Measurements from ENCODE around the gene HOXA13.

The HOXA13 gene

DNA sequence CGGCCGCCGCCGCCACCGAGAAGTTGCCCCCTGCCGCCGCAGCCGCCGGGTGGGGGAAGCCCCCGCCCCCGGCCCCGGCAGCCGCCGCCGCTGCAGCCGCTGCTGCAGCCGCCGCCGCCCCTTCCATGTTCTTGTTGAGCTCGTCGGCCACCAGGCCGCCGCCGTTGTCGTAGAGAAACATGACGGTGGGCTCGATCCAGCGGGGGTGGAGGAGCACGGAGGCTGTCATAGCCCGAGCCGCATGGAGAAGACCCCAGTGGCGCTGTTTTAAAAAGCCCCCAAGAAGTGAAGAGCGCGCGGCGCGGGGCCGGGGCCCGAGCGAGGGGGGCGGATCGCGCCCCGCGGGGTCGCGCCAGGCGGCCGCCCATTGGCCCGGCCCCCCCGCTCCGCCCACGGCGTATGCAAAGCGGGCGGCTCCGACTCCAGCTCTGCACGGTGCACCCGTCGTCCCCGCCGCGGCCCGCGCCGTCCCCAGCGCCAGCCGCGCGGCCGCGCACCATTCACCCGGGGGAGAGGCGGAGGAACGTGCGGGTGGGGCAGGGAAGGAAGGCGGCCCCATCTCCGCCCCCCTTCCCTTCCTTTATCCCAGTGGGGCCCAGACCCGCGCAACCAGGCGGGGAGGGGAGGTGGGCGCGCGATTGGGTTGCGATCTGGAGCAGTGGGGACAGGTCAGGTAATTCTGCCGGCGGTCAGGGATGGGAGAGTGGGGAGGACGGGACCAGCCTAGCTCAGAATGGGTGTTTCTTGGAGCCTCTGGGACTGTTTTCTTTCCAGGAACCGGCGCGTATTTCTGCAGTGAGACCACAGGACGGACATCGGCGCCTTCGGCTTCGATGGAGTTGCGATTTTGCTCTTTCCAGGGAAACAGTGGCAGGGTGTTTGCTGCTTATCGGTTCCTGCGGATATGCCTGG, at the start of gene HOXA13:
Gene HOXA13 (minus strand): TSS at position 243 of the 912 bp plus-strand sequence. CDS start 14 bp downstream, at position 229.
- H3K4me3 Mint-ChIP-seq: peak within 1 kb of the TSS; percentile 78
- peaks cover 46% of the 10 kb centered on the region for H3K4me1 Mint-ChIP-seq
- H3K36me3 Mint-ChIP-seq (ENCODE audit: insufficient read depth): peaks cover 17% of the 10 kb centered on the region
- no peaks in the 10 kb centered on the region for H3K9me3 Mint-ChIP-seq
- peaks cover 99% of the 10 kb centered on the region for H3K27me3 Mint-ChIP-seq
- ATAC-seq (replicated peaks; ENCODE audit: extremely low read depth, poor library complexity, severe bottlenecking) (peak; percentile 44), DNase-seq (ENCODE audit: low spot score in 2 of 2) (no peak)
- H3K27ac Mint-ChIP-seq (ENCODE audit: low read depth): no peak within 1 kb of the TSS

DNA sequence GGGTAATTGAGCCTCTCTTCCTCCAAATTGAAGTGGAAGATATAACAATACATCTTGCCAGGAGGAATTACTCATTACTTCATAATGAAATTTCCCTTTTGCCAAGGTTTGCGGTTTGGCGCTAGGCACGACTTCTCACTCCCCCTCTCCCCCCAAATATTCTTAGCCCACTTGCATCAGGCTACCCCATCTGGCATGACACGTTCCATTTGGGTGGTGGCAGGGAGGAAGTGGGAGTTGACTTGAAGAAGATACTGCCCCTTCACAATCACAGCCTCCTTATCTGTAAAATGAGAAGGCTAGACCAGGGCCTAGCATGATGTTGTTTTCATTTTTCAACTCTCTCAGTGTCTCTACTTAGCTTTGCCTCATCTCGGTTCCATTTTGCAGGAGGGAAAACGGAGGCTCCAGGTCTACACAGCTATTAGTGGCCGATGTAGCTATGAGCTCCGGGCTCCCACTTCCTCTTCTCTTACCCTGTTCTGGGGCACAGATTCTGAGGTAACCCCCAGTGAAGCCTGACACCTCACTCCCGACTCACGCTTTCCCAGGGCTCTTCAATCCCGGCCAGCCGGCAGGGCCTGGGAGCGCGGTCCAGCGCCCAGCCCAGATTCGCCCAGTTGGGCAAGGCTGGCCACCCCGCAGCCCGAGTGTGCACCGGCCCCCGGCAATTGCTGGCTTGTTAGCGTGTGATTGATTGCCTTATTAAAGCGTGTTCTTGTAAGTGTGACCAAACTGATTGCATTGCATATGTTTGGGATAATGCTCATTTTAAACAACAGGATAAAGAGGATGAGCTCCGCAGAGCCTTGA, 49.2 kb upstream of the HOXA13 start:
- no peak for ATAC-seq (replicated peaks; ENCODE audit: extremely low read depth, poor library complexity, severe bottlenecking)
- Mint-ChIP-seq H3K36me3 (ENCODE audit: insufficient read depth) (peaks cover 4% of the 10 kb centered on the region), H3K27me3 (peaks cover 91% of the 10 kb centered on the region), H3K4me3 (no peak overlapping the region), H3K9me3 (no peaks in the 10 kb centered on the region), H3K27ac (ENCODE audit: low read depth) (no peak overlapping the region), H3K4me1 (peaks cover 11% of the 10 kb centered on the region)
- DNase-seq (ENCODE audit: low spot score in 2 of 2): no peak

DNA sequence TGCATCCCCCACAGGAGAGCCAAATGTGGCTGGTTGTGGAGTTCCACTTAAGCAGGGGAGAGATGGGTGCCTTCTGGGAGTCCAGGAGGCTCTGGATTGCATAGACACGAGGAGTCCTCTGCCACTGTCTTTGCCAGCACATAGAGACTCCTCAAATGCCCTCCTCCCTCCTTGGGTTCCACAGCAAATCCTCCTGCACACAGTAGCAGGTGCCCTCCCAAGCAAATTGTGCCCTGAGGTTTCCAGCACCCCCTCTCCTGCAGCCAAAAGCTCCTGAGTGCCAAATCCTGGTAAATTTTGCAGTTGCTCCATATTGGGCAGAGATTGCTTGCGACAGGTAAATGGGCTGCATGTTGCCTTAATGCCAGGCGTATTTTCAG, 48.5 kb upstream of the HOXA13 start:
- Mint-ChIP-seq H3K9me3 (no peaks in the 10 kb centered on the region), H3K27me3 (peaks cover 91% of the 10 kb centered on the region), H3K36me3 (ENCODE audit: insufficient read depth) (peaks cover 6% of the 10 kb centered on the region), H3K27ac (ENCODE audit: low read depth) (no peak overlapping the region), H3K4me1 (peaks cover 11% of the 10 kb centered on the region), H3K4me3 (no peak overlapping the region)
- ATAC-seq (replicated peaks; ENCODE audit: extremely low read depth, poor library complexity, severe bottlenecking) (no peak), DNase-seq (ENCODE audit: low spot score in 2 of 2) (no peak)

DNA sequence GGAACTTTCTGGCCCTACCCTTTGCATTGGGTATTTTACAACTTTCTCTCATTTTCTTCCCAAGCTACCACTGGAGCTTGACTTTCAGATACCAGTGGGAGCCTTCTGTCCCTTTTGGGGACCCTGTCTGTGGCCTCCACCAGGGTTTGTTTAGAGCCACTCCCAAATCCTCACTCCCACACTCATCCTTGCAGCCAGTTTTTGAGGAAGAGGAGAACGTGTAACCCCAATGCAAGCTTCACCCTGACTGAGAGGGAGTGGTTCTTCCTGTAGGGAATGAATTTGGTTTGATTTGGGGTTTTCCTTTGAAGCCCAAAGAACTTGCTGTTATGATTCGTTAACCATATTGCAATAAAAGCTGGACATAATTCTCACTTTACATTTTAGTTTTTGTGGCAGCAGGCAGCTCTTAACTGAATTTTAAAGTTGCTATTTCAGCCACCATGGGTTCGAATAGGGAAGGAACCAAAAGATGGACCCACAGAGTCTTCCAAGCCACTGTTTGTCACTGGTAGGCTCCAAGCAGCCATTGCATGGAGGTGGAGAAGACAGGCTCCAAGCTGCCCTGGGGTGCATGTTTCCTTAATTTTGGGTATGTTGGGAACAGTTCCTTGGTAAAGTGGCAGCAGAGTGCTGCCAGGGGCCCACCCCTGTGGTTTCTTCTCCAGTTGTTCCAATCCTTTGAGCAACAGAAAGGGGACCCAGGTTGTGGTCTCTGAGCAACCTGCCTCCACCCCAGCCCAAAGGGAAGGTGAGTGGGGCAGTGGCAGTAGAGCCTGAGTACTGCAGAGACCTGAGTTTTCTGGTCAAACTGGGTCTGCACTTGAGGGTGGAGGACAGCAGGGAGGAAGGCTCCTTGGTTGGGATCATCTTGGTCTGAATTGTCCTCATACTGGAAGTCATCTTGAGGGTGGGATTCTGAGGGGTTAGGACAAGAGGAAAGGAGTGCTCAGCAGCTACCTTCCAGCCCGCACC, 47.8 kb upstream of the HOXA13 start:
- H3K36me3 Mint-ChIP-seq (ENCODE audit: insufficient read depth): peaks cover 6% of the 10 kb centered on the region
- H3K4me3 Mint-ChIP-seq: no peak overlapping the region
- H3K4me1 Mint-ChIP-seq: peaks cover 11% of the 10 kb centered on the region
- DNase-seq (ENCODE audit: low spot score in 2 of 2) (no peak), ATAC-seq (replicated peaks; ENCODE audit: extremely low read depth, poor library complexity, severe bottlenecking) (no peak)
- no peak overlapping the region for H3K27ac Mint-ChIP-seq (ENCODE audit: low read depth)
- H3K27me3 Mint-ChIP-seq: peaks cover 91% of the 10 kb centered on the region
- H3K9me3 Mint-ChIP-seq: no peaks in the 10 kb centered on the region

DNA sequence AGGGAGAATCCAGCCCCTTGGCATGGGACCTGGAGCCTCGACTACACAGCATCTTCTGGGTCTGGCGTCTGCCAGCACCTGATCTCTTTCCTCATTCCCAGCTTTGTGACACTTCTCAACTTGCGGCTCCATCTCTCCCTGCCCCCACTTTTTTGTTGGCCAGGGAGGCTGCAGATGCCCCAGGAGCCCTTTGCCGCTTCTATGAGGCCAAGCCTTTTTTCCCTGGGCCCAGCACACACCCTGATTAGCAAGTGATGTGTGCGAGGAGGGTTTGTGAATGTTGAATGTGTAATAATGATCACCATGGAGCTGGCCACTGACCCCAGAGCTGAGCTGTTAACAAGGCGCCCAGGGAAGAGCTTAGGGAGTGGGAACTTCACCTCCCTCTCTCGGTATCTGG, 47.1 kb upstream of the HOXA13 start:
- Mint-ChIP-seq H3K4me3 (no peak overlapping the region), H3K27ac (ENCODE audit: low read depth) (no peak overlapping the region), H3K4me1 (peaks cover 17% of the 10 kb centered on the region), H3K36me3 (ENCODE audit: insufficient read depth) (peaks cover 6% of the 10 kb centered on the region), H3K27me3 (peaks cover 91% of the 10 kb centered on the region), H3K9me3 (no peaks in the 10 kb centered on the region)
- ATAC-seq (replicated peaks; ENCODE audit: extremely low read depth, poor library complexity, severe bottlenecking) (no peak), DNase-seq (ENCODE audit: low spot score in 2 of 2) (no peak)

DNA sequence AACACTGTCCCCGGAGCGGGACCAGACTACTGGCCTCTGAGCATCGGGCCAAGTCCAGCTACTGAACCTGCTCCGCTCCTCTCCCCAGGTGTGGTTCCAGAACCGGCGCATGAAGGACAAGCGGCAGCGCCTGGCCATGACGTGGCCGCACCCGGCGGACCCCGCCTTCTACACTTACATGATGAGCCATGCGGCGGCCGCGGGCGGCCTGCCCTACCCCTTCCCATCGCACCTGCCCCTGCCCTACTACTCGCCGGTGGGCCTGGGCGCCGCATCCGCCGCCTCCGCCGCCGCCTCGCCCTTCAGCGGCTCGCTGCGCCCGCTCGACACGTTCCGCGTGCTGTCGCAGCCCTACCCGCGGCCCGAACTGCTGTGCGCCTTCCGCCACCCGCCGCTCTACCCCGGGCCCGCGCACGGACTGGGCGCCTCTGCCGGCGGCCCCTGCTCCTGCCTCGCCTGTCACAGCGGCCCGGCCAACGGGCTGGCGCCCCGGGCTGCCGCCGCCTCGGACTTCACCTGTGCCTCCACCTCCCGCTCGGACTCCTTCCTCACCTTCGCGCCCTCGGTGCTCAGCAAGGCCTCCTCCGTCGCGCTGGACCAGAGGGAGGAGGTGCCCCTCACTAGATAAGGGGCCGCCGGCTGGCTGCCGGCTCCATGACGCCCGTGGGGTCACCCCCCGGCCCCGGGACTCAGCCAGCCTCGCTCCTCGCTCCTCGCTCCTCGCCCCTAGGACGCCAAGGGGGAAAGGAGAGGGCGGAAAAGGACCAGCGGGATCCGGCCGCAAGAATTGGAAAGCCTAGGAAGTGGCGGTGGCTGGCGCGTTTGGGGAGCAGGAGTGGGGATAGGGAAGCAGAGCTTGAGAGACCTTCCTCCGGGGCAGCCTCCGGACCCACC, 46.2 kb upstream of the HOXA13 start:
- DNase-seq (ENCODE audit: low spot score in 2 of 2): no peak
- ATAC-seq (replicated peaks; ENCODE audit: extremely low read depth, poor library complexity, severe bottlenecking): no peak

DNA sequence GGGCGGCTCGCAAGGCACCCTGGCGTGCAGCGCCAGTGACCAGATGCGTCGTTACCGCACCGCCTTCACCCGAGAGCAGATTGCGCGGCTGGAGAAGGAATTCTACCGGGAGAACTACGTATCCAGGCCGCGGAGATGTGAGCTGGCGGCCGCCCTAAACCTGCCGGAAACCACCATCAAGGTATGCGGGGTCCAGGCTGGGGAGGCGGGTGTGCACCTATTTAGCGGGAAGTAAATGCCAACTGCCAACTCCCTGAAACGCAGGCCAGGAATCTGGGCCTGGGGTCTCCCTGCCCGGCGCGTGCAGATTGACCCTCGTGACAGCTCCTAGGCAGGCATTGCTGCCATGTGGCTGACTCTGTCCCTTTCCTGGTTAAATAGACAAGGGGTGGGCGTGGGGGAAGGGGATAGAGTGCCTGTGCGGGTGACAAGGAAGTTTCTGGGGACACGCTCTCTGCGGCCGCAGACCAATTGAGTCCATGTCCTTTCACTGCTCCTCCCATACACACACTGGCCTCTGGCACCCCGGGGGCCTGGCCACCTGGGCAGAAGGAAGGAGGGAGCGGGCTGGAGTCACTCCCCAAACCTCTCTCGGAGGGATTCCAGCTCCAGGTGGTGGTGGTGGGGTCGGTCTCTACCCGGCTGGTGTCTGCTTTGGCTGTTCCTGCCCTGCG, 45.4 kb upstream of the HOXA13 start:
- ATAC-seq (replicated peaks; ENCODE audit: extremely low read depth, poor library complexity, severe bottlenecking) (no peak), DNase-seq (ENCODE audit: low spot score in 2 of 2) (no peak)
- Mint-ChIP-seq H3K4me1 (peaks cover 17% of the 10 kb centered on the region), H3K36me3 (ENCODE audit: insufficient read depth) (peaks cover 9% of the 10 kb centered on the region), H3K27ac (ENCODE audit: low read depth) (no peak overlapping the region), H3K4me3 (no peak overlapping the region), H3K27me3 (peaks cover 91% of the 10 kb centered on the region), H3K9me3 (no peaks in the 10 kb centered on the region)

More for the DNA sequence above, 46.2 kb upstream of the HOXA13 start:
- Mint-ChIP-seq H3K27me3 (peaks cover 91% of the 10 kb centered on the region), H3K4me1 (peaks cover 18% of the 10 kb centered on the region), H3K4me3 (no peak overlapping the region), H3K36me3 (ENCODE audit: insufficient read depth) (peaks cover 6% of the 10 kb centered on the region), H3K27ac (ENCODE audit: low read depth) (no peak overlapping the region), H3K9me3 (no peaks in the 10 kb centered on the region)

DNA sequence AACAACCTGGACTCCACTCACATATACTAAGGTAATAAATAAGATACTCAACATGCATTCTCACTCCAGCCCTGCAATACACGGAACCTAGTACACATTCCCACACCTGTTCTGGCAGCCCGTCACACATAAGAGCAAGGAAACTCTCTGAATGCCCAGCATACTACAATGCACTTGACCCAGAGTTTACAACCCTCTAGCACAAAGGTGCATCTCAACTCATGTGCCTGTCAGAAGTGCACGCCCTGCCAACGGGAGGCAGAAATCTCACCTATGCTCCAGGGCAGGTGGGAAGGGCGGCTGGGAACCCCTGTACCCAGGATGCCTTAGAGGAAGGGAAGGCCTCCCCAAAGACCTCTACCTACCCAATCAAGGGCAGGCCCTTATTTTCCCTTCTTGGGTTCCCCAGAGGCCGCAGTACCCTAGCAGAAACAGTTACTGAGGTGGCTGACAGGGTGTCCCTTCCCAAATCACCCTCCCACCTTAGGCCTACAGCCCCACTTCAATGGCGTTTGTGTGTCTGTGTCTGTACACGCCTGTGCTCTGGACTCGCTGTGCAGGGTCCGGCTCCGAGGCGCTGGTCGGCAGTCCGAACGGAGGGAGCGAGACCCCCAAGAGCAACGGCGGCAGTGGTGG, 44.7 kb upstream of the HOXA13 start:
- peaks cover 9% of the 10 kb centered on the region for H3K36me3 Mint-ChIP-seq (ENCODE audit: insufficient read depth)
- H3K4me3 Mint-ChIP-seq: no peak overlapping the region
- H3K27ac Mint-ChIP-seq (ENCODE audit: low read depth): no peak overlapping the region
- DNase-seq (ENCODE audit: low spot score in 2 of 2): no peak
- peaks cover 91% of the 10 kb centered on the region for H3K27me3 Mint-ChIP-seq
- no peak for ATAC-seq (replicated peaks; ENCODE audit: extremely low read depth, poor library complexity, severe bottlenecking)
- no peaks in the 10 kb centered on the region for H3K9me3 Mint-ChIP-seq
- peaks cover 17% of the 10 kb centered on the region for H3K4me1 Mint-ChIP-seq

DNA sequence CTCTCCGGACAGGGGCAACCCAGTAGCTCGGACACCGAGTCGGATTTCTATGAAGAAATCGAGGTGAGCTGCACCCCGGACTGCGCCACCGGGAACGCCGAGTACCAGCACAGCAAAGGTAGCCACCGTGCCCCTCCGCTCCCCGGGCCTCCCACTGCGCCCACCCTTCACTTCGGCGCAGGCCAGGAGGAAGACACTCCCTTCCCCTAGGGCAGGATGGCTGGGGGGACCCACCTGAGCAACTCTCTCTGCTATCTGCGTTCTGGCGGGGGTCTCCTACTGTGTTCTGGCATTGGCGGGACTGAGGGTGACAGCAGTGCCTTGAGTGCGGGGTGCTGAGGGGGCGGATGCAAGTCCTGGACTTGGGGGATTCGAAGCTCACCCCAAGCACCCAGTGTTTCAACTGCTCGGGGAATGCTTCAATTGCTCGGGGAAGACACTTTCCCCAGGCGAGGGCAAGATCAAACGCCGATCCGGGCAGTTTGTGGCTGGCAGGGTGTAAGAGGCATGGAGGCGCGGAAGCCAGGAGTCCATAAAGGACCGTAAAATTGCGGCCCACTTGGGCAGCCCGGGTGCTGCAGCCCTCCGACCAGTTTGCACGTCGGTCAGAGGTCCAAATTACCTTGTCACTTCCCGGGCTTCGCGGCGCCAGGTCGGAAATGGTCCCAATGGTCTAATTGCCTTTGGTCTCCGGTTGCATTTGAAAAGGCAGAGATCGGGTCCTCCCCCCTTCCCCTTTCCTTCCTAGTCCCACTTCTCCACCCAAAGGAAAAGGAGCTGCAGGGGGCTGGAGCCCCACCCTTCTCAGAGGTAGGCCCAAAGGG, 43.7 kb upstream of the HOXA13 start:
- H3K36me3 Mint-ChIP-seq (ENCODE audit: insufficient read depth): peaks cover 9% of the 10 kb centered on the region
- no peak for DNase-seq (ENCODE audit: low spot score in 2 of 2)
- H3K4me3 Mint-ChIP-seq: peak overlapping the region; percentile 29

More for the DNA sequence above, 43.7 kb upstream of the HOXA13 start:
- H3K27ac Mint-ChIP-seq (ENCODE audit: low read depth): no peak overlapping the region
- H3K27me3 Mint-ChIP-seq: peaks cover 89% of the 10 kb centered on the region
- H3K9me3 Mint-ChIP-seq: no peaks in the 10 kb centered on the region
- H3K4me1 Mint-ChIP-seq: peaks cover 17% of the 10 kb centered on the region
- no peak for ATAC-seq (replicated peaks; ENCODE audit: extremely low read depth, poor library complexity, severe bottlenecking)
